GM12873 (cell line): ENCODE results near the gene ELP2.

ENCODE experiments used
- CTCF ChIP-seq: IDR thresholded peaks from 2 replicates; pipeline ENCODE4 v1.5.1; 2012; ENCODE audit warnings: low read depth, mild to moderate bottlenecking, moderate library complexity, low read length, control low read depth; ENCODE audit not compliant: insufficient read depth; ENCODE audit errors: missing control alignments

The ELP2 gene

GRCh38 chr18:36177913-36178312, 48.2 kb downstream of the ELP2 start:
- TF ChIP-seq CTCF: no peak

- TF ChIP-seq CTCF: no peak
Observed at GRCh38 chr18:36179562-36180355, 50.1 kb downstream of the ELP2 start.

- no peak for TF ChIP-seq CTCF
Observed at GRCh38 chr18:36181441-36181840, 51.7 kb downstream of the ELP2 start.

GRCh38 chr18:36181898-36182506, 52.3 kb downstream of the ELP2 start:
- no peak for TF ChIP-seq CTCF

- no peak for TF ChIP-seq CTCF
Observed at GRCh38 chr18:36183033-36183432, 53.3 kb downstream of the ELP2 start.

- no peak for TF ChIP-seq CTCF
Observed at GRCh38 chr18:36183987-36184386, 54.3 kb downstream of the ELP2 start.

- TF ChIP-seq CTCF: no peak
Observed at GRCh38 chr18:36185157-36185556, 55.5 kb downstream of the ELP2 start.
